HL-60 (cell line): ENCODE data around the gene NAV2.

ENCODE experiments used
- DNase-seq, 2 experiments: peaks; one replicate each; pipeline ENCODE4 v3.0.0-alpha.2; 2010 to 2020; ENCODE audit warnings: low read depth in 1 of 2, low spot score in 1 of 2
- H3K27ac ChIP-seq: fragments of 250-450 bp; sonication (Bioruptor Pico); replicated peaks from 2 replicates; pipeline ENCODE4 v1.5.1; 2020; ENCODE audit warnings: mild to moderate bottlenecking, moderate library complexity
- H3K27me3 ChIP-seq: fragments of 250-450 bp; sonication (Bioruptor Pico); 2 replicates; pipeline ENCODE4 v1.5.1; 2021; ENCODE audit warnings: mild to moderate bottlenecking, moderate library complexity; ENCODE audit not compliant: insufficient read depth, poor library complexity, severe bottlenecking
- H3K4me3 ChIP-seq: replicated peaks from 2 replicates; pipeline ENCODE4 v1.5.1; 2011; ENCODE audit warnings: mild to moderate bottlenecking, control low read depth, low read length; ENCODE audit not compliant: insufficient read depth
- CTCF ChIP-seq: IDR thresholded peaks from one replicate; pipeline ENCODE4 v1.5.1; 2011; ENCODE audit warnings: low read length, control low read depth, inconsistent platforms; ENCODE audit not compliant: insufficient read depth
- GABPA ChIP-seq: IDR thresholded peaks from 2 replicates; pipeline ENCODE4 v1.6.1; 2012; ENCODE audit warnings: low read depth
- POLR2AphosphoS5 ChIP-seq: IDR thresholded peaks from 2 replicates; pipeline ENCODE4 v1.6.1; 2012; ENCODE audit warnings: low read depth
- REST ChIP-seq: IDR thresholded peaks from 2 replicates; pipeline ENCODE4 v1.6.1; 2012; ENCODE audit warnings: low read depth; ENCODE audit not compliant: insufficient replicate concordance
- SPI1 ChIP-seq: IDR thresholded peaks from 2 replicates; pipeline ENCODE4 v1.6.1; 2012; ENCODE audit warnings: low read depth, mild to moderate bottlenecking, borderline replicate concordance

The NAV2 gene

GRCh38 chr11:19987331-19987801 is 274.7 kb downstream of the NAV2 start:
- peaks cover 5% of the 10 kb centered on the region for H3K27me3 ChIP-seq
- no peak overlapping the region for H3K27ac ChIP-seq
- TF ChIP-seq SPI1 (no peak), POLR2AphosphoS5 (no peak), GABPA (no peak), REST (no peak), CTCF (no peak)
- DNase-seq: no peak
- H3K4me3 ChIP-seq: no peak overlapping the region

GRCh38 chr11:19988598-19988997 is 276.0 kb downstream of the NAV2 start:
- Histone ChIP-seq H3K27ac (no peak overlapping the region), H3K27me3 (peaks cover 5% of the 10 kb centered on the region), H3K4me3 (no peak overlapping the region)
- TF ChIP-seq SPI1 (no peak), CTCF (no peak), REST (no peak), POLR2AphosphoS5 (no peak), GABPA (no peak)
- DNase-seq: no peak

GRCh38 chr11:19989191-19989590 is 276.6 kb downstream of the NAV2 start:
- H3K27me3 ChIP-seq: peaks cover 5% of the 10 kb centered on the region
- TF ChIP-seq GABPA (no peak), POLR2AphosphoS5 (no peak), CTCF (no peak), REST (no peak), SPI1 (no peak)
- DNase-seq: no peak
- no peak overlapping the region for H3K4me3 ChIP-seq
- H3K27ac ChIP-seq: no peak overlapping the region
